ENCODE measurements around the gene SH3RF1.

Gene SH3RF1

DNA sequence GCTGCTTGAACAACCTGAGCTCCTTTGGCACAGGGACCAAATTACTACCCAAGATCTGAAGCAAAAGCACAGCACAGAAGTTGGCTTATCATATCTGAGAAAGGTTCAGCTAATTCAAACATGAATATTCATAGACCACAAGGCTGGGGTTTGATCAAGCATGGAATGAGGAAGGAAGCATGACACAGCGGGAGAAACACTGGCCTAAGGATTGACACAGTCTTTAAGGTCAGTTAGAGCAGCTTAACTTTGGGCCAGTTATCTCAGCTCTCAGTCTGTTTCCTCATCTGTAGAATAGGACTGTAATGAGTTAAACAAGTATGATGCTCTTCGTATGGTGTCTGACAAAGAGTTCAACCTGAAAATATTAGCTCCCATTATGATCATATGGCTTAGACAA lies 172.2 kb downstream of the SH3RF1 start:
- DNase-seq: peak; percentile 60

DNA sequence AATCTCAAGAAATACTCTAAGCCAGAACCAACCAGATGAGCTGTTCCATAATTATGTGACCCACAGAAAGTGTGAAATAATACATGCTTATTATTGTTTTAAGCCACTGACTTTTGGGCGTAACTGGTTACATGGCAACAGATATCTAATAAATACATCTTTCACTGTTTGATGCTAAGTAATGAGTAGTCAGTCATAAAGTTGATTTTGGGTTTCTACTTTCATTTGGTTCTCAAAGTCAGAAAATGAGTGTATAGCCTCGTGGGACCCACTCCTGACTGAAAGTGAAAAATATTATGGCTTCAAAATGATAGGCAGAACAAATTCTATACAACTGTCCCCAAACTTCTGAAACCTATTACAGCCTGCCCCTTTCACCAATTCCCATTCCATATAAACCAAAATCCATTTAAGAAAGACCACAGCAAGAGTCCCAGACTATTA lies 172.7 kb downstream of the SH3RF1 start:
- DNase-seq: no peak

DNA sequence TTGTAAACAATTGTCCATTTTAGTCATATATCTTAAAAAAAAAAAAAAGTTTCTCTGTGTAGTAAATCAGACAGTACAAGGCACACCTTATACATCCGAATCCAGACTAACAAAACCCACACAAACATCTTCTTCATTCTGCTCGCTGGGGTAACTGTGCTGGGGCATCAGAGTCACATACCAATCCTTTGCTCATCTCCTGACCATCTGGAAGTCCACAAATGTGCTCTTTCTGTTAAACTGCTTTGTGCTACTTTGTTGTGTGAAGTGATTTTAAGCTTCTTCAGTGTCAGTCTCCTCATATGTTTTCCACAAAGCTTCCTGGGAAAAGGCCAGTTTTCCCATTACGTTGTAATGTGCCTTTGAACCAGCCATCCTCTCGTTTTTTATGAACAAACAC lies 174.5 kb downstream of the SH3RF1 start:
- no peak for DNase-seq

DNA sequence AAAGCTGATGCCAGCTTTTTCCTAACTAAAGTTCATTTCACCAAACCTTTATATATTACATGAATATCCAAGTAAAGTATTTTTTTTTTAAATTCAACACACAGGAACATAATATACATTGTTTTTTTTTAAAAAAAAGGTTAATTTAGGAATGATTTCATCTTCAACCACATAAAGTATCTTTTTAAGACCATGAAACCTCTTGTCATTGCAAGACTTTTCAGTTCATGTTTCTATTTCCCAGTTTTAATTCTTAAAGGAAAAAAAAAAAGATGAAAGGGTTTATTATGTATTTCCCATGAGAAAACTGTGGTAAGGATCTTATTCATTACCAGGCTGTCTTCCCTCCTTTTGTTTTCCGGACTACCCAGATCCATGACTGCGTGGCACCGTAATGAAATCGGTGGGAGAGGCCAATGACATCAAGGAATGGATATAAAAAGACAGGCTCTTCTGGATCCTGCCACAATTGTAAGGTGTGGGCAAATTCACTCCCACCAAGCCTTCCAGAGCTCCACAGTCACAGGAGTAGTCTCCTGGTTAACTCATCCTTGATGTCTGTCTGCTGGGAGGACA lies 176.0 kb downstream of the SH3RF1 start:
- no peak for DNase-seq

DNA sequence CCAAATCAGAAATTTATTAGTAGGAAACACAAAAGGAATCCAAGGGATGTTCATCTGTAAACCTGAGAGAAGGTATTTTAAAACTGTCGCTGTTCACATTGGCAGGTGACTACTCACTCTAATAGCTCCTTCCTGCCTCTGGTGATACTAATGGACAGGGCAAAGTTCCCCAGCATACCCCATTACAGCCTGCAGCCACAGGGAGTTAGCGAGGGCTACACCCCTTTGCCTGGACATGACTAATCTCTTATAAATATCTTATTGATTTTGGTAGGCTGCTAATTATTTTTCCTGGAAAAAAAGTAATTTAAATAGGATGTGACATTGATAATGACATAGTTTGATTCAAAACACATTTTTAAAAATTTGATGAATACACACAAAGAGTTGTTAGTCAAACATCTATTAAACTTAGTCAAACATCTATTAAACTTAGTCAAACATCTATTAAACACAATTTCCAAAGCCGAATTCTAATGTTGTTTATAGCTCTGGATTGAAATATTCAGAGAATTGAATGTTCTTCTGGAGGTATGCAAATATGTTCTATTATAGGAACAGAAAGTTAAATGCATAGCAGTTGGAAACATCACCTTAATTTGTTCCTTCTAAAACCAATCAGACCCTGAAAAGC lies 177.8 kb downstream of the SH3RF1 start:
- DNase-seq: no peak

DNA sequence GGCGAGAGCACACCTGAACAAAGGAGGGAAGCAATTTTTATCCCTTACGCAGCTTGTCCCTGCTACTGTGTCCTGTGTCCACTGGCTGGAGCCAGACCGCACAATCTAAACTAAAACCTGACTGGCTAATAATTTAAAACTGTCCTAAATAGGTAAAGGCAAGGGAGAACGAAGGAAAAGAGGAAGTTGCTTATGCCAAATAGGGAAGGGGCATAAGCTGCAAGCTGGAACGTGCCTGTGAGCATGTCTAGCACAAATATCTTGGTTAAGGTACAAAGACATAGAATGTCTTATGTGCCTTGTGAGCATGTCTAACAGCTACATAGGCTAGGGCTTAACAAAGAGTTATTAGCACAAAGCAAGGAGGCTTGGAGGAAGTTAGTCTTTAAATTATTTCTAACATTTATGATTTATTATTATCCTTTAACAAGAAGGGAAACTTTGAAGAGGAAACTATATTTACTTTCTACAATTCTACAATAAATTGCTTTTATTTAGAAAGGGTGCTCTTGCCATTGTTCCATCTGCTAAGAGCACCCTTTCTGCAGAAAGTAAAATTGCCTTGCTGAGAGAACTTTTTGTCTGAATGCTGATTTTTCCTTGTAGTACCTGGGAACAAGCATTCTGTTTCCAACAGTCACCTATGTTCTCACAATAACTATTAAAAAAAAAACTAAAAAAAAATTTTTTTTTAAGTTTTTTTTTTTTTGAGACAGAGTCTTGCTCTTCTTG lies 180.1 kb downstream of the SH3RF1 start:
- DNase-seq: no peak

DNA sequence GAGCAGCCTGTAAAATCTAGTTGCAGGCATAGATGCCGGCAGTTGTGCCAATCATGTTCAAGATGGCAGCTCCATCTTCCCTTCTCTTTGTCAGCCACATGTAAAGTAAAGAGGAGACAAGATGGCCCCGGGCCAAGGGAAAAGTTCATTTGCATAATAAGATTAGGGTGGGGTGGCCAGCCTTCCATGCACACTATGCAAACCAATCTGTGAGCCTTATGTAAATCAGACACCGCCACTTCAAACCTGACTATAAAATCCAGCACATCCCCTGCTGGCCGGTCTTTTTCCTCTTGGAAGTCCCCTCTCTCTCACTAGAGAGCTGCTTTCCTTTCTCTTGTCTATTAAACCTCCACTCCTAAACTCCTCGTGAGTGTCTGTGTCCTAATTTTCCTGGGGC lies 181.8 kb downstream of the SH3RF1 start:
- no peak for DNase-seq

DNA sequence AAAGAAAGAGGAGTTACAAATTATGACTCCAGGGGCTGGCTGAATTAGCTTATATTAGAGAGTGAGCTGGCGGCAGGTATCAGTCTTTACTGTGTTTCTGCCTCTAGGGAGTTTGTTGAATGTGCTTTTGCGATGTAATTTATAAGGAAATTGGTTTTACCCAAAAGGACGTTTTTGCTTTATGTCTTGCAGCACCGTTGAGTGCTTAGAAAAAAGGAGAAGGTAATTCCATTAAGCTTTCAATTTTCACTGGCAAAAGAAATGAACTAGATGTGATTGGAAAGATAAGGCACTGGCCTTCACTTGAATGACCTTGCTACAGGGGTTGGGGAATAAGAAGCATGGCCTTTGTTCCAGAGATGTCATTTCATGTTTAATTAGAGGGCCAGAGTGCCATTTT lies 185.8 kb downstream of the SH3RF1 start:
- no peak for DNase-seq

DNA sequence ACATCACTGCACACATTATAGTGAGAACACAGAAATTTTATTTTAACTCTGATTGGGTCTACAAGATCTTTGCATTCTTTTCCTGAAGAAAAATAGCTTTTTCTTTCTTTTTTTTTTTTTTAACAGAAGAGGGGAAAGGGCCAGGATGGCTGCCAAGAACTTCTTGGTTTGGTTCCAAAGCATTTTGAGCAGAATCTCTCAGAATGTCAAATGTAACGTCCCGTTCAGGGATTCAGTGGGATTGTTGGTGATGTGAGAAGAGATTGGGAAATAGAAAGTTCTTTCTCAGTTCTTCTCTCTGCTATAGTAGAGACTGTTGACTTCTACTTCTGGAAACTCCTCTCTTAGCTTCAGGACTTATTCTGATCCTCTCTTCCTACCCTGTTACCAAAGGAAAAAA lies 189.8 kb downstream of the SH3RF1 start:
- DNase-seq: no peak

DNA sequence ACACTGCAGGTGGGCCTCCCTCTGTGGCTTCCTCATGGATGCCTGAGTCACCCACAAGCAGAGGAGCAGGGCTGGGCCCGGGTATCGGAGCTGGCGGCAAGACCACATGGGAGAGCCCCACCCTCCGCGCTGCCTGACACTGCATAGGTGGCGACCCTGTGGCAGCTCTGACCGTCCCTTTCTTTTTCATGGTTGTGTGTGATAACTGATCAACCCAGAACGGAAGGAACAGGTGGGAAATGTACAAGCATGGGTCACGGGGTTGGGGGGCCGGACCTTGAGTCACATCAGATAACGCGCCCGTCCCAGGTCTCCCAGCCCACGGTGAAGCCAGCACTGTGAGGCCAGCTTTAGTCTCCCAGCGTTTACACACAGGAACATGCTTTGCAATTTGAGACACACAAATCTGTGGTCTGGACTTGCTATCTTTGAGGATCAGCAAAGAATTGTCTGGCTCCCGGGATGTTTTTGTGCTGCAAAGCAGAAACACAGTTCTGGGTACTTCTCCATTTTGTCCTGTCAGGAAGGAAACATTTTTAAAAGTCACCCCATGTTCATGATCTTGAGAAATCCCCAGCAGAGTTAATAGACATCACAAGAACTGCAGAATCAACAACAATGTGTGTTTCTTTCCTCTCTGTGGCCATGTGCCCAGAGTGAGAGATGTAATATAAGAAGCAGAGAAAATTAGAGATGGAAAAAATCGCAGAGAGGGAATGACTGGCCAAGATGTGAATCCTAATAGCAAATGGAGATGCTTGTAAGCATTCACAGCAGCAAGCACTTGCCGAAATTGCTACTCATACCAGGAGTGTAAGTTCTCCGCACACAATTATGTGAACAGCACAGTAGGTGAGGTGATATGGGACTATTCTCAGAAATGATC lies 190.6 kb downstream of the SH3RF1 start:
- DNase-seq: peak; percentile 34

DNA sequence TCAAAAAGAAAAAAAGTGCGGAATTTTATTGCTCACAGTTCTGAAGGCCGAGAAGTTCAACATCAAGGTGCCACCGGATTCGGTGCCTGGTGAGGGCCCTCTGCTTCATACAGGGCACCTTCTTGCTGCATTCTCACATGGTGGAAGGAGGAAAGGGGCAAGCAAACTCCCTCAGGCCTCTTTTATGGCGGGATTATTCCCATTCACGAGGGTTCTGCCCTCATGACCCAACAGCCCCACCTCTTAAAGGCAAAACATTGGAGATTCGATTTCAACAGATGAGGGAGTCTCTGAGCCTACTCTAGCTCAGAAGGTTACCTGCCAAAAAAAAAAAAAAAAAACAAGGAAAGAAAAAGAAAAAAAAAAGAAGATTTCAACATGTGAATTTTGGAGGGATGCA lies 196.6 kb downstream of the SH3RF1 start:
- DNase-seq: no peak

DNA sequence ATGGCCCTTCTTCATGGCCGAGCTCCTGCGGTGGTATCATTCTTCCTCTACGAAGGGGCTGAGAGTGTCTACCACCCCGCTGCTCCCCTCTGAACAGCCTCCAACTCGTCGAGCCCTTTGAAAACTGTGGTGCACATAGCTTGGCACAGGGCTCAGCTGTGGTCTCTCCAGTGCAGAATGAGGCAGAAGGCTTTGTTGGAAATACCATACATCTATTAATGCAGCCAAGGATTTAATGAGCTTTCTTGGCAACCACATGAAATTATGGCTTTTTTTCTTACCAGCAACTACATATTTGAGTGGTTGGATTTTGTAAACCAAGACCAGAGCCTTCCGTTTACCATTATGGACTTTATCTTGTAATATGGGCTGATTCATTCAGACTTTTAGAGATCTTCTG lies 199.0 kb downstream of the SH3RF1 start:
- DNase-seq: no peak

DNA sequence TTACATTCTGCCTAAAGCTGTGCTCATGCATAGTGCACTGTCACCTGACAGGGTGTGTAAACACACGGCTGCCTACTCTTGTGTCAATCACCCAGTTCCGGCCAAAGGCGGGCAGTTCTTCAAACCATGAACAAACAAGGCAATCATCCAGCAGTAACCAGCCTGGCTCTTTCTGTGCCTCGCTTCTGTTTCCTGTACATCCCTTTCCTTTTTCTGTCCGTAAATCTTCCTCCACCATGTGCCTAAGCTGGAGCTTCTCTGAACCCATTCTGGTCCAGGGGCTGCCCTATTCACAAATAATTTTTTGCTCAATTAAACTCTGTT lies 199.9 kb downstream of the SH3RF1 start:
- no peak for DNase-seq

DNA sequence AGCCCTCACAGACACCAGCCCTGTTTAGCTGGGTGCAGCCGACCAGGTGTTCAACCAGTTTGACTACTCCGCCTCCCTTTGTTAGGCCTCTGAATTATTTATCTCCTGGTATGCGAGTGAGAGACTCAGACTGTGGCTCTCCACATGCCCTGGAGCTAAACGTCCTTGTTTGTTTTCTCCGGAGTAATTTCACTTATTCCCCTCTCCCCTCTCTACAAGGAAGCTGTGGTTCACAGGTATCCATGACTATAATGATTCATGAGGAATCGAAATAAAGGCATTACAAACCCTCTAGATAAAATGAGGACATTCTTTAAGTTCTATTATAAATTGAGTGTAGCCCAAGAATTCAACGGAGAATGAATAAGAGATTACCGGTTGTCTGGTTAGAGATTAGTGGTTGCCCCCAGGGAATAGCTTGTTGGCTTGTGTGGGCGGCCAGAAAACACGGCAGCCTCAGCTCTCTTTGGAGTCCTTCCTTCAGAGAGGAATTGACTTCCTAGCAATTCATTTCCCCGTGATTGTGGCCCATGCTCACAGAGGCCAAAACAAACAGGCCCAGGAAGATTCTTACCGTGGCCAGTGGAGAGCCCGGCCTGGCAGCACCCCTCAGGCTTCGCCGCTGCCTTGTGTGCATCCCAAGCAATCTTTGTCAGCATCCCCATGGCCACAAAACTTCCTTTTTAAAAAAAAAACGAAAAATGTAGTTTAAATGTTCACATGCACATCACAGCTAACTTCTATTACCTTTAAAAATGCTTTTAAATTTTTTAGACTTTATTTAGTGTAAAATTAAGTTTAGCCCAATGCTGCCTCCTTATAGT lies 200.5 kb downstream of the SH3RF1 start:
- no peak for DNase-seq

DNA sequence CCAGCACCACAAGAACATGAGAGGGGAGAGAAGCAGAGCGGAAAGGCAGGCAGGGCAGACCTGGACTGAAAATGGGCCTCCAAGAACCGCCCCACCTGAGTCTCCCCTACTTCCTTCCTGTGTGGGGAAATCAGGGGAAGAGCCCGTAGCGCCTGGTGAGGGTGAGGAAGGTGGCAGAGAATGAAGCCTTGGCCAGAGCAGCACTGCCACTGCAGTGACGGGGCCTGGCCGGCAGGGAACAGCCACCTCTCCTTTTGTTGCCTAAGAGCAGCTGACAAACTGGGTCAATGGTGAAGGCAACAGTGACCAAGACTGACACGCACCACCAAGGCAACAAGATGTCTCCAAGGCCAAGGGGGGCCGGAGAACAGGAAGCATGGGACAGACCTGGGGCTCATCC lies 202.3 kb downstream of the SH3RF1 start:
- no peak for DNase-seq

DNA sequence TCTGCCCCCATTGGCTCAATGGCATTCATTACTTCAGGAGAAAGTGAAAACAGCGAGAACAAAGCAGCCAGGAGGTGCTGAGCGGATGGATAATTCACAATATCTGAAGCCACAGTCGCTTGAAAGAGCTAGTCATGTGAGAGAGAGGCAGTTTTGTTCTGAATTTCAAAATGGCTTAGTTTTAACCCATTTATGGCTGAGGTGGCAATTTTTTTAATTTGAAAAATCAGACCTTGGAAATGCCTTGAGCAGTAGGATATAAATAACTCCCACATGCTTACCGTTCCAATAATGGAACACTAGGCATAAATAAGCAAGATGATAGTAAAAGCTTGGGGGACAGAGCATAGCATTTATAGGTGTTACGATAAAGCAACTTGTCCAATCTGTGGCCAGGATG lies 203.8 kb downstream of the SH3RF1 start:
- no peak for DNase-seq

DNA sequence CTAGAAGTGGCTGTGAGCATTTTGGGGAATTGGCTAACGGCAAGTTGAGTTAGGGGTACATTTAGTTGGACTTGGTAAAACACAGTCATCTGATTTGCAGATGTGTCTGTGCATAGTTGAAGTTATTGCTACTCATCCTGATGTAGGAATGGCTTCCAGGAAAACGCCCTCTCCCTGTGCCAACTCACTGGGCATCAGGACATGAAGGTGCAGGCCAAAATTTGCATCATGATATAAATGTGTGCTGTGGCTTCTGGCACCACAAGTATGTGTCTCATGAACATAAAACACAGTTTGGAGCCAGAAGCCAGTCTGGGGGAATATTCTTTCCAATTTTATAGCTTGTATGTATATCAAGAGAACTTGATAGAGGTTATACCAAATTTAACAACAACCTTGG lies 206.5 kb downstream of the SH3RF1 start:
- DNase-seq: no peak

DNA sequence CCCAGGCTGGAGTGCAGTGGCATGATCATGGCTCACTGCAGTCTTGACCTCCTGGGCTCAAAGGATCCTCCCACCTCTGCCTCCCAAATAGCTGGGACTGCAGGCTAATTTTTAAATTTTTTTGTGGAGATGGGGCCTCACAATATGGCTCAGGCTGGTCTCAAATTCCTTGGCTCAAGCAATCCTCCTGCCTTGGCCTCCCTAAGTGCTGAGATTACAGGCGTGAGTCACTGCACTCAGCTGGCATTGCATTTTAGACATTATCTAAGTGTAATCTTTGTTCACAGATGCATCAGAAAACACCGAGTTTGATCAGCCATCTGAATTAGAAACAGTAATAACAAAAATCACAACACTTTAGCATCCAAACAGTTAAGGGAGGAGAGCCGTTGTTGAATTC lies 207.3 kb downstream of the SH3RF1 start:
- DNase-seq: no peak

DNA sequence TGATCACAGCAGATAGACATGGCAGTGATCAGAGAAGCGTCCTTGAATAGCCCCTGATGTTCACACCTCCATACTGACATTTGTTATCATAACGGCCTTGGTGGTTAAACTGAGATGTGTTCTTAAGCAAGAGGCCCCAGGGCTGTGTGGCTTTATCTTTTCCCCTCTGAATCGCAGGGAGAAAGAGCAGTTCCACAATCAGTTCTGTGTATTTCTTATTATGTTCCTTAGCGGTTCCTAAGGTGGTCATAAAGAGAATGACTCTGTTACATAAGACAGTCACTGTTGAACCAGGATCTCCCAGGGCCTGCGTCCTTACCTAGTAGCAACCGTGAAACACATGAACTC lies 207.9 kb downstream of the SH3RF1 start:
- DNase-seq: no peak

DNA sequence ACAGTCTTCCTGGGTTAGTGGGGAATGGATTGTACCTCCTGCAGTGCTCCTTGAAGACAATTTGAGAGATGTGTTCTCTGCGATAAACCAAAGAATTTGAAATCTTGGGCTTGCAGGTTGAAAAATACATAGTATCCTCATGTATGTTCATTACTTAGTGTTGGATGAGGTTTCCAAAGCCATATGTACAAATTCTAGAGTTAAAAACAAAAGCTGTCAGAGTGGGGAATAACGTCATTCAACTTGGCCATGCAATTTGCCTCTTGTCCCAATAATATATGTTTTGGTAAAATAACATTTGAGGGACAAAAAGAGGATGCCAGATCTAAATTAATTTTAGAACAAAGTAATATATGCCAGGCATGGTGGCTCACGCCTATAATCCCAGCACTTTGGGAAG lies 209.4 kb downstream of the SH3RF1 start:
- no peak for DNase-seq

DNA sequence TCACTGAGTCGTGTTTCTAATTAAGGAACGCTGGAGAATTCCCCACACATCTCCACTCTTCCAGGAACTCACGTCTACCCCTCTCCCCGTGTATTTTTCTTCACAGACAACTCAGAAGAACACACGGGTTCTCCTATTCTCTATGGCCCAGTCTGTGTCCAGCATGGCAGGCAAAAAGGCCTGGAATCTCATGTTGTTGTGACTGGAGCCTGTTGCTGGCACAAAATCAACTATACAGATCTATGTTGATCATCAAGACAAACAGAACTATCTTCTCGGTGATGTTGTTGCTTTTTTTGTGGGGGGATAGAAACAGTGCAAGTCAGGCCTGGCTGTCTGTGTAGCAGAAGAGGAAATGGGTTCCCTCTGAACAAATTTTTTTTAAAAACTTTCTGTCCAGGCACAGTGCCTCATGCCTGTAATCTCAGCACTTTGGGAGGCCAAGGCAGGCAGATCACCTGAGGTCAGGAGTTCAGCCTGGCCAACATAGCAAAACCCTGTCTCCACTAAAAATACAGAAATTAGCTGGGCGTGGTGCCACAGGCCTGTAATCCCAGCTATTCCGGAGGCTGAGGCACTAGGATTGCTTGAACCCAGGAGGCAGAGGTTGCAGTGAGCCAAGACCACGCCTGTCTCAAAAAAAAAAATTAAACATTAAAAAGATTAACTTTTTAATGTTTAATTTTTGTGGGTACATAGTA lies 210.2 kb downstream of the SH3RF1 start:
- no peak for DNase-seq
